HG03460 (cell line): Measurements from ENCODE around the gene TACR2.

Experiments used
- ATAC-seq: cut with Tn5 transposase; IDR thresholded peaks from one replicate; pipeline ENCODE4 v1.9.1; 2021; ENCODE audit not compliant: unreplicated experiment

TACR2 gene

GRCh38 chr10:69376662-69377061, 40.1 kb downstream of the TACR2 start:
- no peak for ATAC-seq

- no peak for ATAC-seq
Measured at GRCh38 chr10:69375307-69376151, 41.2 kb downstream of the TACR2 start.

GRCh38 chr10:69374931-69375306, 41.8 kb downstream of the TACR2 start:
- ATAC-seq = no peak

- no peak for ATAC-seq
Measured at GRCh38 chr10:69374242-69374641, 42.5 kb downstream of the TACR2 start.

GRCh38 chr10:69372126-69372980, 44.4 kb downstream of the TACR2 start:
- ATAC-seq = no peak

- ATAC-seq = no peak
Measured at GRCh38 chr10:69367469-69367868, 49.2 kb downstream of the TACR2 start.

- ATAC-seq = no peak
Measured at GRCh38 chr10:69366738-69367137, 50.0 kb downstream of the TACR2 start.

GRCh38 chr10:69364232-69364940, 52.3 kb downstream of the TACR2 start:
- ATAC-seq = no peak

GRCh38 chr10:69363666-69364065, 53.1 kb downstream of the TACR2 start:
- ATAC-seq = no peak

GRCh38 chr10:69362471-69362954, 54.2 kb downstream of the TACR2 start:
- ATAC-seq = no peak

- no peak for ATAC-seq
Measured at GRCh38 chr10:69361303-69361614, 55.5 kb downstream of the TACR2 start.

GRCh38 chr10:69360485-69361302, 56.0 kb downstream of the TACR2 start:
- ATAC-seq = no peak

- no peak for ATAC-seq
Measured at GRCh38 chr10:69359594-69359993, 57.1 kb downstream of the TACR2 start.

- ATAC-seq = no peak
Measured at GRCh38 chr10:69359148-69359547, 57.6 kb downstream of the TACR2 start.

- ATAC-seq = no peak
Measured at GRCh38 chr10:69358148-69358795, 58.4 kb downstream of the TACR2 start.

- ATAC-seq = no peak
Measured at GRCh38 chr10:69356187-69356586, 60.5 kb downstream of the TACR2 start.

- no peak for ATAC-seq
Measured at GRCh38 chr10:69353977-69354635, 62.6 kb downstream of the TACR2 start.
